GM21423 (cell line): ENCODE data around the gene SVBP.
"Not testable (repeated sequence)": the region's sequence is repeated elsewhere in the genome, so short reads cannot be mapped to it uniquely, and the experiment has no call there.

ENCODE experiments used
- ATAC-seq: cut with Tn5 transposase; IDR thresholded peaks from one replicate; pipeline ENCODE4 v1.9.1; 2021; ENCODE audit warnings: mild to moderate bottlenecking, moderate library complexity; ENCODE audit not compliant: unreplicated experiment

Gene SVBP

GRCh38 chr1:42841440-42842147, 24.4 kb upstream of the SVBP start:
- no peak for ATAC-seq

DNA sequence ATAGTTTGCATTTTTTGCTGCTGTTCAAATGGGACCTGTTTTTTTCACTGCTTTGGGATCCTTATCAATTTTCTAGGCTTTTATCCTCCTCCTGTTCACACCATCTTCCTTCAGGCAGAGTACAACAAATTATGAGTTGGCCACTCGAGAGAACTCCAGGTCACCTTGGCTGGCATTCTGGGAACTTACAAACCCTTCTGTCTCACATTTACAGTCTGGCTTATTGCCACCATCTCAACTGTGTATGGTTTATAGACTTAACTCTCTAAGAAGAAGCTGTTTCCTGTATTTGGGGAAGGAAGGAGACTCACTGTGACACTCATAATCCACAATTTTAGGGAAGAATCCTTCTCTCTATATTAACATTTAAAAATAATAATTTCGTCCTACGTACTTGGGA, 23.8 kb upstream of the SVBP start:
- ATAC-seq: no peak

GRCh38 chr1:42838482-42839190, 21.4 kb upstream of the SVBP start:
- no peak for ATAC-seq

DNA sequence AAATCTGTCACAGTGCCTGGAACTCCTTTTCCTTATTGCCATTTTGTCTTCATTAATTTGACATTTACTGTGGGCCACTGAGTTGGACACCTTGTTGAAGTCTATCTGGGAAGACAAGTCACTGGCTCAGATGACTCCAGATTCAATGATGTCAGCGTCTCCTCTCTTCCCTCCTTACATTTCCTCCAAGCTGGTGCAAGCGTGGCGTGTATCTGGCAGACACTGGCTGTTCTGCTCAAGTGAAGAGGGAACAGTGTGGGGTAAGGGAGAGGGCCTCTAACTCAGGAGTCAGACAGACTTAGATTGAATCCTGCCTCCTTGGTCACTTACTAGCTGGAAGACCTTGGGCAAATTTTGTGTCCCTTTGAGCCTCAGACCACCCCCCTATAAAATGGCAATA, 20.5 kb upstream of the SVBP start:
- no peak for ATAC-seq

DNA sequence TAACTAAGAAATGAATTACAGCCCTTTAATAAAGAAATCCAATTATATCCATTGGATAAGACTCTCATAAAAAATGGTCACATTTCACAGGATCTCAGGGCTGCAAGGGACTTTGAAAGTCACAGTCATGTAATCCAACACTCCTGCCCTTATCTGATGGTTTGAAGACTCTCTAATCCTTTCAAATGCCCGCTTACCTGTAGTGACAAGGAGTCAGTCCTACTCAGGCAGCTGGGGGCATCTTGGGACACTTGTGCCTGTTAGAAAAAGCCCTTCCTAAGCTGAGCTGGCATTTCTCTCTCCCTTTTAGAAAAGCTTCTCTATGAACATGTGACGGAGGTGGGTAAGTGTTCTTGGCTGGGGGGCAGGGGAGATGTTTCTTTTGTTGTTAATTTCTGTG, 18.2 kb upstream of the SVBP start:
- no peak for ATAC-seq

GRCh38 chr1:42834803-42835202, 17.6 kb upstream of the SVBP start:
- ATAC-seq: no peak

DNA sequence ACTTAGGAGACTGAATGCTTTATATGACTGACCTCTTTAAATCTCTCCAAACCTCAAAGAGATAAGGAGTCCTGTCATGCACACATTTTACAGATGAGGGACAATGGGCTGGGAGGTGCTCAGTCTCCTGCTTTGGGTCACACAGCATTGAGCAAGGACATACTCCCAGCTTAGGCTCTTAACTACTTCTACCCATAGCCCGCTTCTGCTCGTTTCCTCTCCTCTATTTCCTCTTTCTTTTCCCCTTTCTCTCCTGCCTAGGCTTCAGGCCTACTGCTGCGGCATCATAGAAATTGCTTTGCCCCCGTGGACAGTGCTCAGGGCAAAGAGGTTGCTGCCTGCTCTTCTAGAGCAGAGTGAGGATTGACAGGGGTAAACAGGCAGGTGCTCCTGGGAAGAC, 16.8 kb upstream of the SVBP start:
- ATAC-seq: no peak

DNA sequence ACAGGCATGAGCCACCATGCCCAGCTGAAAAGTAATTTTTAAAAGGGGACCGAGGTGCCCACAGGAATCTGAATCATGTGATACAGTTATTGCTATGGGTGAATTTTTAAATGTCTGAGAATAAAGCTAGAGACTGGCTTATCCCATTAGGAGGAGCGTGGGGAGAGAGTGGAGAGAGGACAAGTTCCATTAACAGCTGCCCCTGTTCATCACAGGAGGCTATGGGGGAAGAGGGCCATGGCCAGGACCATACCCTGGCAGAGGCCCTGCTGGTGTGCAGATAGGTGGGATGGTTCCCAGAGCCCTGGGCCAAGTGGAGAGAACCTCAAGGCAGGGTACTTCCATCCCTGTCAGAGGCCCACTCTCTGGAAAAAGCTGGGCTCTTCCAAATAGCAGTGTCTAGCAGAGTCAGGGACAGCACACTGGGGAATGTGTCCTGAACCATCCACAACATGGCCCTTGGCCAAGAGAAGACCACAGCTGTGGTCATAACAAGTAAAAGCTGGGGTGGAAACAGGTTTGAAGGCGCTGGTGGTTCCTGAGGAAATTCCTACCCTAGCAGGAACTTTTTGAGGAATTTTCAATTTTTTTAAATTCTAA, 15.5 kb upstream of the SVBP start:
- ATAC-seq: no peak

DNA sequence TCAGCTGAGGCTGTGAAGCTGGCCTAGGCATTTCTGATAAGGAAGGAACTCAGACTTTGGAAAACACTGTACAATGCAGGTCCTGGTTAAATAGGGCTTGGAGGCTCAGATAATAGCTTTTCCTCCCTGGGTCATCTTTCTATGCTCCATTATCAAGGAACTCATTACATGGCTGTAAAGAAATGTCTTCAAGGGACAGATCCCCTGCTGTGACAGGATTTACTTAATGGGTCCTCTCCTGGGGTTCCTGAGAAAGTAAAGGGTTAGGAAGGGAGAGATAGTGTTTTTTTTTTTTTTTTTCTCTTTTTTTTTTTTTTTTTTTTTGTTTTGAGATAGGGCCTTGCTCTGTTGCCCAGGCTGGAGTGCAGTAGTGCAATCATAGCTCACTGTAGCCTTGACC, 14.1 kb upstream of the SVBP start:
- no peak for ATAC-seq

GRCh38 chr1:42830631-42831030, 13.4 kb upstream of the SVBP start:
- ATAC-seq: no peak

DNA sequence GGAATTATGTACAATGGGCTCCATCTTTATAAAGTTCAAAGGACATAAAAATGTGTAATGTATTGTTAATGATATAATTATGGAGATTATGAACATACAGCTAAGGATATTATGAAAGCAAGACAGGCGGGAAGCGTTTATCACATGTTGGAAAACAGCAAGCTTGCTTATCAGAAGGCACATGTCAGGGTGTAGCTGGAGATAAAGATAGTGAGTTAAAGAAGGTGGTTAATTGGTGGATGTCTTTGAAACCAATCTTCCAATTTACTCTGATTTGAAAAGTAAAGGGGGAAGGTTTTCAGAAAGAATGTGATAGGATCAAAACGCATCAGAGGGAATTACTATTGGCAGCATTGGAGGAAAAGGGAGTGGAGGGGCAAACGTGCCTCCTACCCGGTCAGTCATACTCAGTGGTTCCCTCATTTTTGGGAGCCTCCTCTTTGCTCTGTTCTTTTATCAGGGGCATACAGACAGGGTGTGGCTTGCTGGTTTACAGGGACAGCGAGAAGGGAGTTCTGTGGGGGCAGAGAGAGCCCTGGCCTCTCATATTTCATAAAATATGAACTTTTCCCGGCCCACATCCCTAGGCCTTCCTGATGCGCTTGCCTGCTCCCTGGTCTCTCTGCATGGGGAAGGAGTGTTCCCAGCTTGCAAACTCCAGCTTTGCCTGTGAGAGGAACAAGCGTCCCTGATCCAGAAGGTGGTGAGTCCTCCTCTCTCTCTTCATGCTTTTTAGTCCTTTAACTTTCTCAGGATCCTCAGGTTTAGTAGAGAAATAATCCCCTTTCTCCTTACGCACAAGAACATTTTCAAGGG, 8.0 kb upstream of the SVBP start:
- ATAC-seq: no peak

DNA sequence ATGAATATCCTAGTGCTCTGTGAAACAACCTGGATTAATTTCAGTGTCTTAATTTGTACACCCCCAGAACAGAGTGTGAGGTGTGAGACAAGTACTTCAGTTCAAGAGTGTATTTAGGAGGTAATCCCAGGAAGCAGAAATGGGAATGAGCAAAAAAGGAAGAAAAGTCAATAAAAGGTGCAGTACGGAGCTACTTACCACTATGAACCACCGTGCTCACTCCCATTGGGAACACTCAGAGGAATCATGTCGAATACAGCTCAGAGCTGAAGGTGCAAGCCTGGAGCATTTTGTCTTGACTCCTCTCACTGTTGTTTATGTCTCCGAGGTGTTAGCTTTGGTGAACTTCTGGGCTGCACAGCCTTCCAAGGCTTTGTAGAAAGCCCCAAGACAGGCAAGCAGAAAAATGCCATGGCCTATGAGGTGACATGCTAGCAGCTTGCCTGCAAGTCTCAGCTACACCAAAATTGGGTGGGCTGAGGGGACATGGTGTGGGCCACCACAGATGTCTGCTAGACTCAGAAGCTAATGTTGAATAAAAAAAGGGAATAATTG, 7.4 kb upstream of the SVBP start:
- ATAC-seq: no peak

GRCh38 chr1:42822800-42823392, 5.7 kb upstream of the SVBP start:
- ATAC-seq: no peak

GRCh38 chr1:42821690-42822089, 4.5 kb upstream of the SVBP start:
- no peak for ATAC-seq

GRCh38 chr1:42820813-42821212, 3.6 kb upstream of the SVBP start:
- ATAC-seq: no peak

- ATAC-seq: no peak
These were observed 779 bp upstream of the SVBP start for GRCh38 chr1:42817976-42818375.

- peak; percentile 3 for ATAC-seq
These were observed 207 bp upstream of the SVBP start for GRCh38 chr1:42817440-42817767.

- peak; percentile 4 for ATAC-seq
These were observed 1.1 kb downstream of the SVBP start for GRCh38 chr1:42815941-42816584.

- ATAC-seq: not testable (repeated sequence)
These were observed 2.4 kb downstream of the SVBP start for GRCh38 chr1:42814815-42815214.

DNA sequence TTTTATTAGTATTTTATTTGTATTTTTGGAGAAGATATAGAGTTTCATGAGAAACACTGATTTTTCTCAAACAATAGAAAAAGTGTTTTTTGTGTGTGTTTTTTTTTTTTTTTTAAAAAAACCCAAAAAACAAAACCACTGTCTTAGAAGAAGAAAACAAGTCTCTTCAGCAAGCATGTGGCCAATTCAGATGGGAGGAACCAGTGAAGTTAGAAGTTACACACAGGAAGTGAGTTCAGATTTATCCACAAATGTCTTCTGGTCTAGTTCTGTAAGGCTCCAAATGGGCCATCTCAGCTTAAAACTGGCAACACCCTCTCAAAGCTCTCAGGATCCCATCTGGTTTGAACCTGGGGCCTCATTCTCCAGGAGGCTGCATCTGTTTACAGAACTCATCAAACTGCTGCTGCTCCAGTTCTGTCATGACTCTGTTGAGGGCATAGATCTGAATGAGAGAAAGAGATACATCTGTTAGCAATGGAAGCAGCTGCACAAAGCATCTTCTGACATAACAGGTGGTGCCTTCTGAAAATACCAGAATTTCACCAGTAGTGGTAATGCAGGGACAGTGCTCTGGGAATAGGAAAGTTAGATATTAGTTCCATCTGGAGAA, 10.0 kb downstream of the SVBP start:
- ATAC-seq: no peak
